WTC11 (cell line): Measurements from ENCODE around the gene PAK6.

ENCODE experiments used
- ATF2 ChIP-seq: sonication (generic); formaldehyde crosslinking; IDR thresholded peaks from 2 replicates; pipeline ENCODE4 v1.8.1; 2022; ENCODE audit warnings: low read depth, missing genetic modification reagents, borderline replicate concordance
- CTCF ChIP-seq: fragments of 200-600 bp; IDR thresholded peaks from 2 replicates; pipeline ENCODE4 v1.8.0; 2022; ENCODE audit warnings: antibody characterized with exemption
- E2F4 ChIP-seq: sonication (generic); formaldehyde crosslinking; IDR thresholded peaks from 2 replicates; pipeline ENCODE4 v1.8.1; 2022; ENCODE audit warnings: low read depth, mild to moderate bottlenecking, moderate library complexity, missing genetic modification reagents, borderline replicate concordance
- ERG ChIP-seq: fragments of 250-450 bp; sonication (Bioruptor Pico); IDR thresholded peaks from 2 replicates; pipeline ENCODE4 v1.8.0; 2021; ENCODE audit warnings: mild to moderate bottlenecking
- IRF1 ChIP-seq: sonication (generic); formaldehyde crosslinking; IDR thresholded peaks from 2 replicates; pipeline ENCODE4 v1.8.0; 2023; ENCODE audit warnings: missing genetic modification reagents
- IRF2 ChIP-seq: sonication (generic); formaldehyde crosslinking; IDR thresholded peaks from 2 replicates; pipeline ENCODE4 v1.8.0; 2022; ENCODE audit warnings: low read depth, missing genetic modification reagents, borderline replicate concordance
- MYBL2 ChIP-seq: sonication (generic); formaldehyde crosslinking; IDR thresholded peaks from 2 replicates; pipeline ENCODE4 v1.8.1; 2023; ENCODE audit warnings: mild to moderate bottlenecking, moderate library complexity, missing genetic modification reagents
- NR2C2 ChIP-seq: sonication (generic); formaldehyde crosslinking; IDR thresholded peaks from 2 replicates; pipeline ENCODE4 v1.8.0; 2022; ENCODE audit warnings: mild to moderate bottlenecking, missing genetic modification reagents
- PREB ChIP-seq: sonication (generic); formaldehyde crosslinking; IDR thresholded peaks from 2 replicates; pipeline ENCODE4 v1.8.1; 2022; ENCODE audit warnings: mild to moderate bottlenecking, missing genetic modification reagents, moderate library complexity, borderline replicate concordance
- USF2 ChIP-seq: sonication (generic); formaldehyde crosslinking; IDR thresholded peaks from 2 replicates; pipeline ENCODE4 v1.8.1; 2023; ENCODE audit warnings: mild to moderate bottlenecking, missing genetic modification reagents, moderate library complexity
- ZNF121 ChIP-seq: sonication (generic); formaldehyde crosslinking; IDR thresholded peaks from 2 replicates; pipeline ENCODE4 v1.8.0; 2023; ENCODE audit warnings: missing genetic modification reagents

GRCh38 chr15:40259021-40259420 lies 20.2 kb downstream of the PAK6 start:
- TF ChIP-seq CTCF (no peak), PREB (CRISPR knock-in tag) (no peak), USF2 (CRISPR knock-in tag) (no peak), E2F4 (no peak), ZNF121 (CRISPR knock-in tag) (no peak), ERG (CRISPR knock-in tag) (no peak), MYBL2 (CRISPR knock-in tag) (no peak), NR2C2 (CRISPR knock-in tag) (no peak), IRF2 (CRISPR knock-in tag) (no peak), IRF1 (CRISPR knock-in tag) (no peak), ATF2 (CRISPR knock-in tag) (no peak)
